ENCODE measurements around the gene SH3PXD2A.
"Not testable (repeated sequence)": the region's sequence is repeated elsewhere in the genome, so short reads cannot be mapped to it uniquely, and the experiment has no call there.

Gene SH3PXD2A

GRCh38 chr10:103789771-103790201 lies 65.6 kb downstream of the SH3PXD2A start:
- DNase-seq: no peak

DNA sequence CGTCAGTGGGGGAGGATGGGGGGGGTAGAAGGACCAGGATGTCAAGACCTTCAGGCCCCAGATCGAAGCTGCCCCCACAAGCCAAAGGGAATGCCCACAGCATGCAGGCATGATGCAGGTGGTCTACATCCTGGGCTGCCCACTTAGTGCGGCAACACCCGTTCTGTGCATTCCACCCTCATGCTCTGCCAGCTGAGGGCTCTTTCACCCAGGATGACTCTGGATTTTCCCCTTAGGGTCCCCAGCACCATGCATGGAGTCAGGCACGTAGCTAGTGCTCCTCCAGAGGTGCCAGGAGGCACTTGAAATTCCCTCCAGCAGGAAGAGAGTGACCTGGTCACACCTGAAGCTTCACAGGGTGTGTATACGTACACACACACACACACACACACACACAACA lies 66.2 kb downstream of the SH3PXD2A start:
- no peak for DNase-seq

DNA sequence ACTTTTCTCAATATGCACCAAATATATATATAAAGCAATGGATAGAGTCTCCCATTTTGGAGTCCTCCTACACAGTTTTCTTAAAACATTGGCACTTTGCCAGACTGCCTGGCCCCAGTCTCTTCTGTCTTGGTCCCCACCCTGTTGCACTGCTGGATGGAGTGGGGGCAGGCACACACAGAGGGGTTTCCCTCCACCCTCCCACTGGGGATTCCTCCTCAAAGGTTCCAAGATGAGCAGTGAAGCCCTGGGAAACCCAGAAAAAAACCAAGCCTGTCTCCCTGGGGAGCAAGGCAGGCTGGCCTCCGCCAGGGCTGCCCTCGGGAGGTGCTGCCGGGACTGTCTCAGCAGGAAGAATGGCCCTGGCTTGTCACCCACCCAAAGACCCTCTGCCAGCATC lies 68.0 kb downstream of the SH3PXD2A start:
- no peak for DNase-seq

- no peak for DNase-seq
Measured at GRCh38 chr10:103786020-103786419, 69.4 kb downstream of the SH3PXD2A start.

DNA sequence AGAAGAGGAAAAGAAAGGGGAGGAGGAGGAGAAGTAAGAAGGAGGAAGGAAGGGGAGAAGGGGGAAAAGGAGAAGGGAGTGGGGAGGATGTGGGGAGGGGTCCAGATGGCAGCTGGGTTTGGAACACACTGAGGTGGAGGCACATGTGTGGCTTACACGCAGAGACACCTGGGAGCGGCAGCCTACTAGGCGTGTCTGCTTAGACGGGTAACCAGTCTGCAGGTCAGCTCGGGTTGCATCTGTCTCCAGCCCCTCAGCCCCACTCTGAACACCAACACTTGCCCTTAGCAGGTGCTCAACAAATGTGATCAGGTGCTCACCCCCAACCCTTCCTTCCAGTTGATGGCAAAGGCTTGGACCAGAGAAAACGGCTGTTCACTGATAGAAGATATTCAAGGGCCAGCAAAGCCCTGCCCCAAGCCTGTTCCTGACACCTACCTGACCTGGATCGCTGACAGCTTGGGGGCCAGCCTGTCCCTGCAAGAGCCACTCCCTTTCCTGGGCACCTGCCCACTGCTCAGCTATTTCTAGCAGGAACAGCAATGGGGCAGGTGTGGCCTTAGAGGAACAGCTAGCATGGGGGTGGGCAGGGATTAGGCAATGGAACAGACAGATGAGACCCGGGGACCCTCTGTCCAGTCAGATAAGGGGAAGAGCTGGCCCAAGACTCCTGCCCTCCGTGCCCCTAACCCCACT lies 70.5 kb downstream of the SH3PXD2A start:
- DNase-seq: no peak

- DNase-seq: no peak
Measured at GRCh38 chr10:103784089-103784488, 71.3 kb downstream of the SH3PXD2A start.

- DNase-seq: peak; percentile 60
Measured at GRCh38 chr10:103783681-103784080, 71.7 kb downstream of the SH3PXD2A start.

GRCh38 chr10:103781329-103782061 lies 73.9 kb downstream of the SH3PXD2A start:
- no peak for DNase-seq

DNA sequence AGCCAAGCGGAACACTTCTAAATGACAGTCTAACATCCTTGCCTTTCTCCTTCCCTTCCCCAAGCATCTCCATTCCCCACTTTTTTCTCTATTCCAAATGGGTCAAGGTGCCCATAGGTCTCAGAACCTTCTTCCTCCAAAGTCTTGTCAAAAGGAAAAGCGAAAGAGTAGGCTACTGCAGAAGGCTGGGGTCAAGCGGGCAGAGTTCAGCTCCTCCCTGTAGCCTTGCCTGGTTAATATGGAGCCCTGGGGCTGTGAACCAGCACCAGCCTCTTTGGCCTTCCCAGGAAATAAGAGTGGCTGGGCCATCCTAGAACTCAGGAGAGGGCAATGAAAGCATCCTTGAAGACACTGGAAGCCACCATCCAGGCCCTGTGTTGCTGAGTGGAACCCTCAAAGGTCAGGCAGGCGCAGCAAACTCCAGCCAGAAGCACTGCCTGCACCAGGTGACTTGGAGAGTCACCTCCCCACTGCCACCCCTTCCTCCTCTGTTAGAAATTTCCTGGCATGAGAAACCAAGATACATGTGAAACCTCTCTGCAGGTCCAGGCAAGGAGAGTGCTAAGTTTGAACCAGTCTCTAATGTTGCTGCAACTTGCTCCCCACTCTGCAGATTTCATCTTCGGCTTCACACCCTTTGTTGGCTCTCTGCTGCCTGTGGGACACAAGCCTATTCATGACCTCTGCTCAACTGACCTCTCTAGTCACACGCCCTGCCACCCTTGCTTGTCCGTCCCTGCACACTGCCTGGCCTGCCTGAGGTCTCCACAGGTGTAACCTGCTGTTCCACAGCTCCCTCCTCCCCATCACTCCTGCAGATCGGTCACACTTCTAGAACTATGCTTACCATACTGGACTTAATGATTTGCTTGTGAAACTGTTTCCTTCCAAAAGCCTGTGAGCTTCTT lies 74.9 kb downstream of the SH3PXD2A start:
- DNase-seq: no peak

DNA sequence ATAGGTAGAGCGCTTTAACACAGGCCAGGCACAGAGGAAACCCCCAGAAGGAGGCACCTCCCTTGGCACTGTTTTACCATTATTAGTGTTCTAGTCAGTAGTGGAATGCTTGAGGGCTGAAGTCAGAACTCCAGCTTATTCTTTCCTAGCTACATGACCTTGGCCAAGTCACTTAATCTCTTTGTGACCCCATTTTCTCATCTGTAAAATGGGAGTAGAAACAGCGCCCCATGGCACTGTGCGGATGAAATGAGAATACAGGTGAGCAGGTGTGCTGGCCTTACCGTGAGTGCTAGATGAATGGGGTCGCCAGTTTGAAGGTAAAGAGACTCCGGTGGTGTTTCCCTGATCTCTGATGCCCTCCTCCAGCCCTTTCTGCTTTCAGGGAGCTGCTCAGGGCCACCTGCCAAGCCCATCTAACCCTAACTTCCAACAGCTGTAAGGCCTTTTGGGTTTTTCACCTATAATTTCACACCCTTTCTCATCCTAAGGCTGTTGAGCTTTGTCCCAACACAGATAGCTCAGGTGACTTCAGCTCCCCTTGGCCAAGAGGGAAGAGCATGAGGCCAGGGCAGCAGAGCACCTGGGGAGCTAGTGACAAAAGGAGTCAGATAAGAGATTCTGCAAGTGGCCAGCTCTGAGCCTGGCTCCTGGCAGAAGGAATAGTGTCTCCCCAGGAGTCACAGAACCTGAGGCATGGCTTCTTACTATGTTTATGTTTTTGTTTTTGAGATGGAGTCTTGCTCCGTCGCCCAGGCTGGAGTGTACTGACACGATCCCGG lies 76.8 kb downstream of the SH3PXD2A start:
- no peak for DNase-seq

DNA sequence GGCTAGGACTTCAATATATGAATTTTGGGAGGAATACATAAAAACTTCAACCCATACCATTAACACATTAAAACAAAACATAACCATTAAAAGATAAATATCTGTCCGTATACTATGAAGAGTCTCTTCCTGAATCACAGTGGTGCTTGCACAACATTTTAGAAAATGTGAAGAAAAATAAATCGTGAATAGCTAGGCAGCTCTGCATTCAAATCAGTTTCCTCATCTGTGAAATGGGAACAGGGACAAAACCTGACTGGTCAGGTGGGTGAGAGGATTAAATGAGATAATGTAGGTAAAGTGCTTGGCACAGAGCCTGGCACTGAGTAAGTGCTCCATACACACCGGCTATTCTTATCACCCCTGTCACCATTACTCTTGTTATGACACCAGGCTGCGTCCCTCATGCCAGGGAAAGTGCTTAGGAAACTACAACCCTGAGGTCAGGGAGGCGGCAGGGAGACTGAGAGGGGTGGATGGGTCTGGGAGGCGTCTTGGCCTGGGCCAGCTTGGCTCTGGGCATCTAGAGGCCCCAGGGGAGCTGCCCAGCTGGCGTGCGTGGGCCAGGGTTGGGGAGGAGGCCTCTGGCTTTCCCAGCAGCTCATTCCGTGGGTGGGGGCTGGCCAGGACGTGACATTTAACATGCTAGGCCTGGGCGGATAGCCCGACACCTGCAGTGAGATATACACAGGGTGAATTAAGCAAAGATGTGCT lies 78.3 kb downstream of the SH3PXD2A start:
- peak; percentile 60 for DNase-seq

- no peak for DNase-seq
Measured at GRCh38 chr10:103775776-103776175, 79.6 kb downstream of the SH3PXD2A start.

DNA sequence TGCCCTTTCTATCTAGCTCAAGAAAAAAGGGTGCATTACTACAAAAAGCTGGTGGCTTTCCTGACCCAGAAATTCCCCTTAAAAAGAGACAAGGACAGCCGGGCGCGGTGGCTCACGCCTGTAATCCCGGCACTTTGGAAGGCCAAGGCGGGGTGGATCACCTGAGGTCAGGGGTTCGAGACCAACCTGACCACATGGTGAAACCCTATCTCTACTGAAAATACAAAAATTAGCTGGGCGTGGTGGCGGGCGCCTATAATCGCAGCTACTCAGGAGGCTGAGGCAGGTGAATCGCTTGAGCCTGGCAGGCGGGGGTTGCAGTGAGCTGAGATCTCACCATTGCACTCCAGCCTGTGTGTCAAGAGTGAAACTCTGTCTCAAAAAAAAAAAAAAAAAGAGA lies 82.5 kb downstream of the SH3PXD2A start:
- not testable (repeated sequence) for DNase-seq

DNA sequence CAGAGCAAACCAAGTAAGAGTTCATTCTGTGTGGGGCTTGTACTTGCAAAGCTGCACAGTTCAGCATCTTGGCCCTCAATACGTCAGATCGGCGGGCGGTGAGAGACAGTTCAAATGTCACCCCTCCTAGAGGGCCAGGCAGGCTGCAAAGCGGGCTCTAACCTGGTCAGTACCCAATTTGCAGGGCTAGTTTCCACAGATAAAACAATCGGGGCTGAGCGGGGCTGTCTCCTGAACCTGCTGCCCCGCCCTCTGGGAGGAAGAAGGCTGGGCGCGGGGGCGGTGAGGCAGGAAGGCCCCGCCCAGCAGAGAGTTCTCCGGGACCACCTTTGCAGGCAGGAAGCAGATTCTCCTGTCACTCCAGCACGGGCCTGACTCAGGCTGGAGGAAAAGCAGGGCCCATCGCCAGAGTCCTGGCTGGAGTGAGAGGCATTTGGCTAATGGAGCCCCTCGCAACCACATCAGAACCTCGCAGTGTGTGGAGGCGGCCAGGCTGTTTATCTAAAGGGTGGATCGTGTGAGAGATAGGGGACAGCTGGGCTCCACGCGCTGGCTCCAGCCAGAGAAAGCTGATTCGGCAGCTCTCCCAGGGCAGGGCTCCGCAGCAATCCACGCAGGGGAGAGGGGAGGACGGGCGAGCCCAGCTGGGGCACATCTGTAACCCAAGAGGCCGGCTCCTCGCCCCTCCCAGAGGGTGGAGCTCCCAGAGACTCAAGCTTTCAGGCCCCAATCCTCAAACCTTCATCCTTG lies 83.1 kb downstream of the SH3PXD2A start:
- peak; percentile 87 for DNase-seq

DNA sequence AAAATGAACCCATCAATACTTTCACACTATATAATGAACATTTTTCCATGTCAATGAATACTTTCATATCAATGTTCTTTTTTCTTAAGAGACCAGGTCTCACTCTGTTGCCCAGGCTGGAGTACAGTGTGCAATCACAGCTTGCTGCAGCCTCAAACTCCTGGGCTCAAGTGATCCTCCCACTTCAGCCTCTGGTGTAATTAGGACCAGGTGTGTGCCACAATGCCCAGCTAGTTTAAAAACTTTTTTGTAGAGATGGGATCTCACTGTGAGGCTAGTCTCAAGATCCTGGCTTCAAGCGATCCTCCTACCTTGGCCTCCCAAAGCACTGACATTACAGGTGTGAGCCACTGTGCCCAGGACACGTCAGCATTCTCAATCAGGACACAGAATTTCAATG lies 85.2 kb downstream of the SH3PXD2A start:
- DNase-seq: no peak

GRCh38 chr10:103769176-103769575 lies 86.2 kb downstream of the SH3PXD2A start:
- no peak for DNase-seq

GRCh38 chr10:103768345-103768744 lies 87.0 kb downstream of the SH3PXD2A start:
- DNase-seq: no peak

DNA sequence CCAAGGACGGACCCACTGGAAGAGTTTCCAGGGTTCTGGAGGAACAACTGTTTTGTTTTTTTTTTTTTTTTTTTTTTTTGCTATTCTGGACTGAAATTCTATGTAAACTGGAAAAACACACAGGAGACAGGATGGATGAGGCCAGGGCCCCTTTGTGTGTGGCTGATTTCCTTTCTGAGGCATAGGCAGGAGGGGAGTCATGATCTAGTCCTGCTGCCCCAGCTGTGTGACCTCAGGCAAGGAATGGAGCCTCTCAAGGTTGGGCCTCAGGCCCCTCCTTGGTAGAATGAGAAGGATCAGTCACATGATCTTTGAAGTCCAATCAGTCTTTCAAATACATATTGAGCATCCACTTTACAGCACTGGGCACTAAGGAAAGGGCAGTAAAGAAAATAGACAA lies 87.6 kb downstream of the SH3PXD2A start:
- no peak for DNase-seq

DNA sequence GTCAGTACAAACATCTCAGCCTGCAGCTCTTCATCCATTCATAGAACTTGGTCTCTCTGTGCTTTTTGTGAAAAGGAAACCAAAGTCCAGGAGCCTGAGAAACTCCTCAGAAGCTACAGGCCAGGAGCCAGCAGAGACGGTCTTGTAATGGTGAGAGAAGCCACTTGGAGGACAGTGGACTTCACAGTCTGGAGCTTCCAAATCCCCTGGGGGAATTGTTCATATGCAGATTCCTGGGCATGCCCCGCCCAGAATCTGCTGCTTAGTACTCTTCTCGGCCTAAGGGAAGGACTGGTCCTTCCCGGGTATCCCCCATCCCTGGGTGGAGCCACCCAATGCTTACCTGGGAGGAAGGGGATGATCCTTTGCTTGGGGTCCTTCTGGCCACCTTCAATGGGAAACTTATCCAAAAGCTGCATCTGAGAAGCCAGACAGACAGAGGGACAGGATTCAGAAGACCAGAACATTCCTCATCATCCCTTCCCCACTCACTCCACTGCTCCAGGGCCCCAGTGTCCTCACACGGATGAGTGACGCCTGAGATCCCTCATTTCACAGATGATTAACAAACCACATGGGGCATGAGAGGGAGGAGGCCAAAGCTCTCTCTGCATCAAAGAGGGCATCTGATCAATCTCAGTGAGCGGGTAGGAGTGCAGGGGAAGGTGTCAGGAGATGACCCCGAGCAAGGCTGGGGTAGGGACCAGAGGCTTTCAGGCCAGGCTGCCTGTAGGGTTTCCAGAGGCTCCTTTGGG lies 88.4 kb downstream of the SH3PXD2A start:
- no peak for DNase-seq

DNA sequence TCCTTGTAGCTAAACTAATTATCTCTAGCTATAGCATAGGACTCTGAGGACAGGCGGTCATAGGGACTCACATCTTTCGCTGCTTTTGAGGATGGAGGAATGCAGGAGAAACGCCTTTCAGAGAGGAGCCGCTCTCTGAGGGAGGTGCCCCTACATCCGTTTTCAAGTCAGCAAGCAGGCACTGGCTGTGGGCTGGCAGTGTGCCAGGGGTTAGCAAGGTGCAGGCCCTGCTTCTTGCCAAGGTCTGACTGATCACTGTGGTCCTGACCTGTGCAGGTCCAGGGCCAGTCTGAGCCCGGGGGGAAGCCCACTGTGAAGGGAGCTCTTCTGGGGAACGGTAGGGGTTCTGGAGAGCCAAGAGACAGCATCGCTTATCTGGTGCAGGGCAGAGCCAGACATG lies 89.4 kb downstream of the SH3PXD2A start:
- no peak for DNase-seq

Data from left hindlimb (tissue), 1 donor.